Germinal center (tissue), 1 donor: ENCODE data around the gene HS2ST1.
"Not testable (repeated sequence)": the region's sequence is repeated elsewhere in the genome, so short reads cannot be mapped to it uniquely, and the experiment has no call there.

Source experiments
- DNase-seq: peaks from one replicate; pipeline ENCODE4 v3.0.0; 2012; ENCODE audit warnings: mixed read lengths, low spot score

Gene HS2ST1

GRCh38 chr1:86925742-86926141 is 11.3 kb downstream of the HS2ST1 start:
- DNase-seq, result no peak

- DNase-seq, result no peak
These were observed 12.4 kb downstream of the HS2ST1 start for GRCh38 chr1:86926883-86927282.

GRCh38 chr1:86928819-86929218 is 14.4 kb downstream of the HS2ST1 start:
- no peak for DNase-seq

- DNase-seq, result no peak
These were observed 18.6 kb downstream of the HS2ST1 start for GRCh38 chr1:86933051-86933450.

GRCh38 chr1:86933562-86934377 is 19.3 kb downstream of the HS2ST1 start:
- DNase-seq, result no peak

- no peak for DNase-seq
These were observed 24.0 kb downstream of the HS2ST1 start for GRCh38 chr1:86938450-86938849.

- peak; percentile 2 for DNase-seq
These were observed 24.4 kb downstream of the HS2ST1 start for GRCh38 chr1:86938855-86939254.

GRCh38 chr1:86939406-86939805 is 25.0 kb downstream of the HS2ST1 start:
- no peak for DNase-seq

GRCh38 chr1:86940599-86940998 is 26.2 kb downstream of the HS2ST1 start:
- no peak for DNase-seq

- DNase-seq, result no peak
These were observed 27.6 kb downstream of the HS2ST1 start for GRCh38 chr1:86942042-86942441.

- DNase-seq, result no peak
These were observed 28.3 kb downstream of the HS2ST1 start for GRCh38 chr1:86942743-86943142.

- DNase-seq, result no peak
These were observed 33.8 kb downstream of the HS2ST1 start for GRCh38 chr1:86948212-86948611.

- no peak for DNase-seq
These were observed 36.4 kb downstream of the HS2ST1 start for GRCh38 chr1:86950712-86951419.

GRCh38 chr1:86951430-86951829 is 37.0 kb downstream of the HS2ST1 start:
- no peak for DNase-seq

- DNase-seq, result no peak
These were observed 38.7 kb downstream of the HS2ST1 start for GRCh38 chr1:86953167-86953566.

- DNase-seq, result no peak
These were observed 41.2 kb downstream of the HS2ST1 start for GRCh38 chr1:86955678-86956077.

GRCh38 chr1:86956221-86956620 is 41.8 kb downstream of the HS2ST1 start:
- DNase-seq, result no peak

- no peak for DNase-seq
These were observed 42.8 kb downstream of the HS2ST1 start for GRCh38 chr1:86957221-86957620.

- no peak for DNase-seq
These were observed 46.1 kb downstream of the HS2ST1 start for GRCh38 chr1:86960548-86960947.

- DNase-seq, result not testable (repeated sequence)
These were observed 49.4 kb downstream of the HS2ST1 start for GRCh38 chr1:86963841-86964240.

- DNase-seq, result peak; percentile 13
These were observed 50.8 kb downstream of the HS2ST1 start for GRCh38 chr1:86965012-86965826.

- no peak for DNase-seq
These were observed 51.4 kb downstream of the HS2ST1 start for GRCh38 chr1:86965827-86966182.

- DNase-seq, result no peak
These were observed 56.5 kb downstream of the HS2ST1 start for GRCh38 chr1:86970938-86971337.
